Prostate gland (tissue), 2 donors: ENCODE measurements around the gene CGNL1.

Source experiments
- POLR2A ChIP-seq: fragments of 450-650 bp; IDR thresholded peaks from one replicate; pipeline ENCODE4 v1.6.1; 2016; ENCODE audit warnings: antibody characterized with exemption, mild to moderate bottlenecking
- POLR2AphosphoS5 ChIP-seq: sonication (generic); formaldehyde crosslinking; IDR thresholded peaks from one replicate; pipeline ENCODE4 v1.6.1; 2017; ENCODE audit warnings: antibody characterized with exemption
- TF ChIP-seq, protein P1 (sequence below), 4 experiments: fragments of 200-600 bp in 2 of 4; fragments of 450-650 bp in 2 of 4; sonication (generic) in 2 of 4; IDR thresholded peaks; 1 replicate in 3 of 4; 2 replicates in 1 of 4; pipeline ENCODE4 v1.5.1; 2016 to 2019; ENCODE audit warnings: antibody characterized with exemption in 4 of 4, mild to moderate bottlenecking in 2 of 4, moderate library complexity in 2 of 4

GRCh38 chr15:57423599-57424140 lies 47.4 kb downstream of the CGNL1 start:
- TF ChIP-seq POLR2A (no peak), POLR2AphosphoS5 (no peak)
- TF ChIP-seq, protein P1, sequence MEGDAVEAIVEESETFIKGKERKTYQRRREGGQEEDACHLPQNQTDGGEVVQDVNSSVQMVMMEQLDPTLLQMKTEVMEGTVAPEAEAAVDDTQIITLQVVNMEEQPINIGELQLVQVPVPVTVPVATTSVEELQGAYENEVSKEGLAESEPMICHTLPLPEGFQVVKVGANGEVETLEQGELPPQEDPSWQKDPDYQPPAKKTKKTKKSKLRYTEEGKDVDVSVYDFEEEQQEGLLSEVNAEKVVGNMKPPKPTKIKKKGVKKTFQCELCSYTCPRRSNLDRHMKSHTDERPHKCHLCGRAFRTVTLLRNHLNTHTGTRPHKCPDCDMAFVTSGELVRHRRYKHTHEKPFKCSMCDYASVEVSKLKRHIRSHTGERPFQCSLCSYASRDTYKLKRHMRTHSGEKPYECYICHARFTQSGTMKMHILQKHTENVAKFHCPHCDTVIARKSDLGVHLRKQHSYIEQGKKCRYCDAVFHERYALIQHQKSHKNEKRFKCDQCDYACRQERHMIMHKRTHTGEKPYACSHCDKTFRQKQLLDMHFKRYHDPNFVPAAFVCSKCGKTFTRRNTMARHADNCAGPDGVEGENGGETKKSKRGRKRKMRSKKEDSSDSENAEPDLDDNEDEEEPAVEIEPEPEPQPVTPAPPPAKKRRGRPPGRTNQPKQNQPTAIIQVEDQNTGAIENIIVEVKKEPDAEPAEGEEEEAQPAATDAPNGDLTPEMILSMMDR (IDR thresholded peaks at IDR 0.05): no peak
